ENCODE measurements around the gene ARHGEF2.

The ARHGEF2 gene

DNA sequence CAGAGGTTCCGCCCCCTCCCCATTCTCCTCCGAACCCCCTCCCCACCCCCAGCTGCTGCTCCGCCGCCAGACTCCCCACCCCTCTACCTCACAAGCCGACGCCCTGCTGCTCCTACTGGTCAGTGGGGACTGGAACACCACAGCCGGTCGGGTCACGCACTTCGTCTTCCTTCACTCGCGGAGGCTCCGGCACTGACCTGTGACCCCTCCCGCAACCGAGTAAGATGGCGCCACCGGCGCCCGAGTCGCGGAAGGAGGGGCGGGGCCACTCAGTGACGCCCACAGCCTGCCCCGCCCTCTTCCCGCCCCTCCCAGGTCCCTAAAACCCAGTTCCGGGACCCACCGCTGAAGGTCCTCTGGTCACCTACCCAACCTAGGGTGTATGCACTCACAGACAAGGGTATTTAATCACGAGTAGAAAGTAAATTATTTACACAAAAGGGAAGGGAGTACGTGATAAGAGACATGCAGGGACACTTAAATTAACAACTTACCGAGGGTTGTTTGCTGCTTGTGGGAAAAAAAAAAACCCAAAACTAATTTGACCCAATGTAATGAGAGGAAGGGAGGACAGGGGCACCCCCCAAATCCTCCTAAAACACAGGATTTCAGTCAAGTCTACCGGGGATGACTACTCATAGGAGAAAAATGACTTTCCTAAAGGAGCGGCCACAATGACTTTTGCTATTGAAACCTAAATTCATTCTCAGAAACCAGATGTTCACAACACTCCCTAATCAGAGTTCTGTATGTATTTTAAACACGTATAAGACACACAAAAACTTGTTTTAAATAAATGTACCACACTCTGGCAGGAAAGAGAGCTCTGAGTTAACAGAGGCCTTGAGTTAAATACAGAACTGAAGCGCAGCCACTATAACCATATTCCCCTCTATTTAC, 66.9 kb downstream of the ARHGEF2 start, which contains the start of gene RIT1:
RIT1 (minus strand) TSS at position 194 of the 900 bp plus-strand sequence. CDS start 588 bp downstream, outside the sequence.
- DNase-seq (ENCODE audit: low read depth) = peak; percentile 80

DNA sequence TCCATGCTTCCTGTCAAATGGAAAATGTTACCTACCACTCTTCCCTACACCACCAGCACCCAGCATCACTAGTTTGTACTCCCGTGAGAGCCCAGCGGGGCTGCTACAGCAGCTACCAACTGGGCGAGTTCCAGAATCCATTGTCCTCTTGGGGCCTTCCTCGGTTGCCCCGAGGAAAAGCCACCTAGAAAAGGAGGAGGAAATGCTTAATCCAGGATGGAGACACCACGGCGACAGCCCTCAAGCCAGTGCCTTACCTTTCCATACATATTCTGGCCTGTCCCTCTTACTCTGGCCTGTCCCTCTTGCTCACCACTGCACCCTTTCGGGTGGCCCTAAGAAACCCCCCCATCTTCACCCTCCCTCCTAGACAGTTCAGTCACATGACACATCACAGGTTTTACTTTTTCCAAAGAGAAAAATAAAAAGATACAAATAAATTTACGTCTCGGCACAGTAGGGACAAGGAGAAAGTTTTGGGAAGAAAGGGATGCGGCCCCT, 67.7 kb downstream of the ARHGEF2 start:
- no peak for DNase-seq (ENCODE audit: low read depth)

DNA sequence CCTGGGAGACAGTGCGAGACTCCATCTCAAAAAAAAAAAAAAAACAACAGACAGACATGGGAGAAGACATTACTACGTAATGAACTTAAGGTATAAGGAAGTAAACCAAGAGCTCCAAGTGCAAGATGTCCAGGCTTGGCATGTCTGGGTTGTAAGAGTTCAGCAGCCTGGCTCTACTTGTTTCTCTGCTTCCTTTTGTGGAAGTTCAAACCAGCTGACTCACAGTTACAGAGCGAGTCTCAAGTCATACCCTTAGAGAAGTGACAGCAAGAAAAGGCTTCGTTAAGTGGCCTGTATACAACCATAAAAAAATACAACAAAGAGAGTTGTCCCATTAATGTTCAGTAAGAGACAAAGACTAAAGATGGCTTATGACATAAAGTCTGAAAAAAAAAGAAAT, 68.5 kb downstream of the ARHGEF2 start:
- no peak for DNase-seq (ENCODE audit: low read depth)

DNA sequence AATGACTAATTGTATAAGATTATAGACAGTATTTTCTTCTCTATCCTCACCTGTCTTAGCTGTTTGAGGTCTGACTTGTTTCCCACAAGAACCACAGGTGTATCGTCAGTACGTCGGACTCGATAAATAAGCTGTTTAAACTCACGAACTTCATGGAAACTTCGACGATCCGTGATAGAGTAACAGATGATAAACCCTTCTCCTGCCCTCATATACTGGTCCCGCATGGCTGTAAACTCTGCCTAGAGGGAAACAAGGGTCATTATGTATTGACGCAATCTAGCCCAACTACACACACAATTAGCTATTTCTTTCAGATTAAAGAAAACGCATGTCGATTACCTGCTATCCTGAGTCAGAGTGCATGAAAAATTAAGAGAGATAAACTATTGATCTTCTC, 74.1 kb downstream of the ARHGEF2 start:
- no peak for DNase-seq (ENCODE audit: low read depth)

DNA sequence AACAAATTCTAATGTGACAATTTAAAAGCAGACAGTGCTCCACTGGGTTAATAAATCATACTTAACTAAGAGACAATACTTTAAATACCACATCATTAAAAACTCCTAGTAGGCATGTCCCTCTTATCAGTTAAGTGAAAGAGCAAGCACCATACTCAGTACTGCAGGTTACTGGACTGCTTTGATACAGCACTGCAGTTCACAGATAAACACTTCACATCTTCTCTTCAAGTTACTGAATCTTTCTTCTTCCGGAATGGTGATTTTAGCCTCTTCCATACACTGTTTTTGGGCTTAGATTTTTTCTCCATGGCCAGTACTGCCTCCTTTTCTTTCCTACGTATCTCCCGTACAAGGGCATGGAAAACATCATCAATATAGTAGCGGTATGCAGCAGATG, 78.2 kb downstream of the ARHGEF2 start:
- no peak for DNase-seq (ENCODE audit: low read depth)

DNA sequence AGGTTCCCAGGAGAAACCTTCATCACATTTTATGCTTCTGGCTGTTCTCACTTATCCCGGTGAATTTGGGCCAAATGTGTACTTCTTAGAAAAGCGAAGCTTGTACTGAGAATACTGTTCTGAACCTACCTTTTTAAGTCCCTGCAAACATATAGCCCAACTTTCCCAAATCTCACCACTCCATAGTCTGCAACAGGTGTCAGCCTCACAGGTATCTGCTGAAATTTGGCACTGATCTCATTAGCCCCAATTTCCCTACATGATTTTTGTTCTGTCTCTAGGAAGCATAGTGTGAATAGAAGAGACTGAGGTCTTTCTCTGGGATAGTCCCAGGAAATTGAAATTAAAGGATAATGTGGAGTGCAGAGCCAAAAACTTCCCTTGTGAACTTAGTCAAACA, 78.7 kb downstream of the ARHGEF2 start:
- no peak for DNase-seq (ENCODE audit: low read depth)

DNA sequence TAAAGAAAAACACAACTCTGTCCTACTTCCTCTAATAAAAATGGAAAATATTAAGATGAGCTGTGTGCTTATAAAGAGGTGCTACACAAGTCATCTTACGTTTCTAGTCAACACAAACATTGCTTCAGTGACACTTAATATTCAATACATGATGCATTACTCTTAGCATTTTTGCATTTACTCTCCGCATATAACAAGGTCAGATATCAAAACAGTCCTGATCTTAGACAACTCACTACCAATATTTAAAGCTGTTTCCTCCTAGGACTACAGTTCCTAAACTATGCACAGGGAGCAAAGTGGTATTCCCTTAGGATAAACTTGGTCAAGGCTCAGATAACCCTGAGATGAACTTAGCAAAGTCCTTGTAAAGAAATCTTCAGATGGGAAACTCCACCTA, 79.5 kb downstream of the ARHGEF2 start:
- DNase-seq (ENCODE audit: low read depth) = no peak

DNA sequence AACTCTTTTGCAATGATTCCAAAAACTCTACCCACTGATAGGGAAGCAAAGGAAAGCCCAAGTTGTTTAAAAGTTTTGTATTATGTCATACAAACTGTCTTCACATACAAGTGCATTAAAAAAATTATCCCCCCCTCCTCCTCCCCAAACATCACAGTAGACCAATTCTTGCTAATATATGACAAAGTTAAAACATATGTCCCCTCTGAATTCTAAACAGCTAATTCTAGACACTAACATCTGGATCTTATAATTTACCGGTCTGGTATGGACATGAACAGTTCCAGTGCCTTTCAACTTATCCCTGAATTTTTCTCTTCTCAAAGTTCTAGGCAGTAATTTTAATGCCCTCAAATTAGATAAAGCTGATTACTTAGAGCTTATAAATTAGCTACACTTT, 80.6 kb downstream of the ARHGEF2 start:
- no peak for DNase-seq (ENCODE audit: low read depth)

Data from T follicular helper cell (primary cell).